Endodermal cell (in vitro differentiated cells): ENCODE results near the gene GPBAR1. TPM values are rescaled to one million over a fixed set of nuclear protein-coding genes. Genes with fewer than 3 reads are reported as not detected.
"Not testable (repeated sequence)": the region's sequence is repeated elsewhere in the genome, so short reads cannot be mapped to it uniquely, and the experiment has no call there.

Experiments used
- DNase-seq: peaks from one replicate; pipeline ENCODE4 v3.0.0-alpha.2; 2017
- H3K27ac ChIP-seq: 2 replicates; pipeline ENCODE4 v1.5.1; 2013; ENCODE audit warnings: mild to moderate bottlenecking, low read depth, low read length, moderate library complexity
- H3K27me3 ChIP-seq: 2 replicates; pipeline ENCODE4 v1.6.1; 2013; ENCODE audit warnings: mild to moderate bottlenecking, low read length, moderate library complexity; ENCODE audit not compliant: insufficient read depth, control insufficient read depth, poor library complexity, severe bottlenecking
- H3K36me3 ChIP-seq: 2 replicates; pipeline ENCODE4 v1.7.0; 2013; ENCODE audit warnings: mild to moderate bottlenecking, low read length, moderate library complexity; ENCODE audit not compliant: control insufficient read depth, insufficient read depth
- H3K4me1 ChIP-seq: one replicate; pipeline ENCODE4 v1.7.0; 2013; ENCODE audit warnings: low read length; ENCODE audit not compliant: control insufficient read depth, insufficient read depth
- H3K4me3 ChIP-seq: 2 replicates; pipeline ENCODE4 v1.5.1; 2013; ENCODE audit warnings: mild to moderate bottlenecking, low read length, moderate library complexity
- H3K9ac ChIP-seq: 2 replicates; pipeline ENCODE4 v1.6.1; 2013; ENCODE audit warnings: mild to moderate bottlenecking, low read length, moderate library complexity; ENCODE audit not compliant: poor library complexity, severe bottlenecking; ENCODE audit errors: extremely low read depth
- H3K9me3 ChIP-seq: 2 replicates; pipeline ENCODE4 v1.6.1; 2013; ENCODE audit warnings: mild to moderate bottlenecking, low read length, moderate library complexity; ENCODE audit not compliant: control insufficient read depth
- H3K27ac Mint-ChIP-seq: 2 replicates; pipeline ENCODE4 v1.8.0; 2020; ENCODE audit warnings: mixed read lengths
- H3K27me3 Mint-ChIP-seq: 2 replicates; pipeline ENCODE4 v1.8.0; 2021; ENCODE audit warnings: mild to moderate bottlenecking, mixed read lengths; ENCODE audit not compliant: insufficient read depth
- H3K36me3 Mint-ChIP-seq: 2 replicates; pipeline ENCODE4 v1.8.0; 2020; ENCODE audit warnings: low read depth, mixed read lengths
- H3K4me1 Mint-ChIP-seq: 2 replicates; pipeline ENCODE4 v1.8.0; 2020; ENCODE audit warnings: mixed read lengths
- H3K4me3 Mint-ChIP-seq: 2 replicates; pipeline ENCODE4 v1.8.0; 2020; ENCODE audit warnings: mild to moderate bottlenecking, moderate library complexity, mixed read lengths
- H3K9me3 Mint-ChIP-seq: 2 replicates; pipeline ENCODE4 v1.8.0; 2020; ENCODE audit warnings: mild to moderate bottlenecking, mixed read lengths
- WGBS, 2 experiments: methylation state at CpG; one replicate each; pipeline versions ENCODE4 v1.1.5 to v1.1.7; 2013; ENCODE audit warnings: missing lambda C conversion rate in 2 of 2, mixed read lengths in 1 of 2; ENCODE audit not compliant: insufficient coverage in 1 of 2, insufficient read length in 1 of 2; 5-methylcytosine and 5-hydroxymethylcytosine counted together
- total RNA-seq, 2 donors: library from RNA; stranded (reverse); fragmentation: NEBNext Ultra II Directional in 1 of 2; extraction: Animal tissue kit (Norgen Biotek cat#: 25700) in 1 of 2; gene quantifications; 2 replicates in 1 of 2; 3 replicates in 1 of 2; pipeline ENCODE4 v1.2.1, GENCODE V29; 2021
- TF ChIP-seq, protein P1 (sequence below): fragments of 200-600 bp; sonication (generic); conservative IDR thresholded peaks from 2 replicates; pipeline ENCODE4 v1.5.0; 2021; ENCODE audit warnings: antibody characterized with exemption, mild to moderate bottlenecking

GPBAR1 gene
- total RNA-seq, 2 donors from 2014 or later, result 0.18 TPM

DNA sequence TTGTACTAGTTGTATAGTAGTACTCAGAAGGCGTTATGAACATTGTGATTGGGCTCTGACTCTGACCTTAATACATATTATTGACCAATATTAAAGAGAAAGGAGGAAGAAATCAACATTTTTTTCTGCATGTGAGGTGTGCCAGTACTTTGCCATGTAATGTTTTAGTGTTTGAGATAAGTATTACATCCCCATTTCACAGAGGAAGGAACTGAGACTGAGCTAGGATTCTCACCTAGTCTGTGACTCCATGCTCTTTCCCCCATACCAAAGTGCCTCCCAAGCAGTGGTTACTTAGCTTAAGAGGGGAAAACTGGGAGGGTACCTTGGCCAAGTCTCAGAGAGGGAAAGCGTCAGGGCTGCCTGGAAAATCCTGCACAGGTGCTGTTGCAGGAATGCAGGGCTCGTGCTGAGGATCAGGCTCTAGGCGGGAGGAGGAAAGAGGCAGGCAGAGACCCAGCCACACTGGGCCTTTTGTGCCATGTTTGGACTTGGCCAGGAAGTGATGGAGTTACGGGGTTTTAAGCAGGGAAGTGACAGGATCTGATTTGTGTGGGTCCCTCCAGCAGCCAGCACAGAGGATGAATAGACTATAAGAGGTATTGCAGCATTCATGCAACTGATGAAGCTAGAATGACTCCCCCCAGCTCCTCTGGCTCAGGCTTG lies 11.2 kb downstream of the GPBAR1 start:
- H3K9ac ChIP-seq, result no peak overlapping the region
- Mint-ChIP-seq H3K27ac (no peak overlapping the region), H3K9me3 (no peaks in the 10 kb centered on the region), H3K4me1 (peaks cover 18% of the 10 kb centered on the region), H3K27me3 (no peaks in the 10 kb centered on the region), H3K4me3 (peak overlapping the region; percentile 96), H3K36me3 (peaks cover 34% of the 10 kb centered on the region)
- no peaks in the 10 kb centered on the region for H3K27me3 ChIP-seq
- no peaks in the 10 kb centered on the region for H3K9me3 ChIP-seq
- peaks cover 3% of the 10 kb centered on the region for H3K4me1 ChIP-seq
- peaks cover 37% of the 10 kb centered on the region for H3K36me3 ChIP-seq
- TF ChIP-seq, protein P1, sequence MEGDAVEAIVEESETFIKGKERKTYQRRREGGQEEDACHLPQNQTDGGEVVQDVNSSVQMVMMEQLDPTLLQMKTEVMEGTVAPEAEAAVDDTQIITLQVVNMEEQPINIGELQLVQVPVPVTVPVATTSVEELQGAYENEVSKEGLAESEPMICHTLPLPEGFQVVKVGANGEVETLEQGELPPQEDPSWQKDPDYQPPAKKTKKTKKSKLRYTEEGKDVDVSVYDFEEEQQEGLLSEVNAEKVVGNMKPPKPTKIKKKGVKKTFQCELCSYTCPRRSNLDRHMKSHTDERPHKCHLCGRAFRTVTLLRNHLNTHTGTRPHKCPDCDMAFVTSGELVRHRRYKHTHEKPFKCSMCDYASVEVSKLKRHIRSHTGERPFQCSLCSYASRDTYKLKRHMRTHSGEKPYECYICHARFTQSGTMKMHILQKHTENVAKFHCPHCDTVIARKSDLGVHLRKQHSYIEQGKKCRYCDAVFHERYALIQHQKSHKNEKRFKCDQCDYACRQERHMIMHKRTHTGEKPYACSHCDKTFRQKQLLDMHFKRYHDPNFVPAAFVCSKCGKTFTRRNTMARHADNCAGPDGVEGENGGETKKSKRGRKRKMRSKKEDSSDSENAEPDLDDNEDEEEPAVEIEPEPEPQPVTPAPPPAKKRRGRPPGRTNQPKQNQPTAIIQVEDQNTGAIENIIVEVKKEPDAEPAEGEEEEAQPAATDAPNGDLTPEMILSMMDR, result no peak
- no peak overlapping the region for H3K27ac ChIP-seq
- 91 to 95% methylated on average over 4 to 5 of the region's 5 CpGs for WGBS, 2 experiments
- no peak for DNase-seq
- H3K4me3 ChIP-seq, result peak overlapping the region; percentile 97

DNA sequence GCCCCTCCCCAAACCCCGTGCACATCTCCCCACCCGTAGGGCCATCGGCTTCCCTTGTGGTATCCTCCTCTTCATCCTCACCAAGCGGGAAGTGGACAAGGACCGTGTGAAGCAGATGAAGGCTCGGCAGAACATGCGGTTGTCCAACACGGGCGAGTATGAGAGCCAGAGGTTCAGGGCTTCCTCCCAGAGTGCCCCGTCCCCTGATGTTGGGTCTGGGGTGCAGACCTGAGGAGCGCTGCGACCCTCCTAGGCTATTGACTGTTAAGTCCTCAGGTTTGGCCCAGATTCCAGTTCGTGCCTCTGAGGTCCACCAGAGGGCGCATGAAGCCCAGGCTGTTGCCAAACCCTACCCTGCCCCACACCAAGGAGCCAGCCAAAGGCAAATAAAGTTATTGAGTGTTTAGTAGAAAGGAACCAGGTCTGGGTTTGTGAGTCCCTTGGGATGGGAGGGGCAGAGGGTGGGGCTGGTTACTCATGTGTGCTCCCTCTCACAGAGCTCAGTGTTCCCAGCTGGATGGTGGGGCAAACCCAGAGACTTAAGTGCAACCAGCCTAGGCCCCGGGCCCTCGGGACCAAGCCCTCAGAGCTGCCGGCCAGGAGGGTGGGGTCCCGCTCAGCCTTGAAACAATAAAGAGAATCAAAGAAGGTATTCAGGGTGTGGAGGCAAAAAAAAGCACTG lies 11.9 kb downstream of the GPBAR1 start:
- no peak overlapping the region for H3K27ac ChIP-seq
- H3K4me3 Mint-ChIP-seq, result no peak overlapping the region

DNA sequence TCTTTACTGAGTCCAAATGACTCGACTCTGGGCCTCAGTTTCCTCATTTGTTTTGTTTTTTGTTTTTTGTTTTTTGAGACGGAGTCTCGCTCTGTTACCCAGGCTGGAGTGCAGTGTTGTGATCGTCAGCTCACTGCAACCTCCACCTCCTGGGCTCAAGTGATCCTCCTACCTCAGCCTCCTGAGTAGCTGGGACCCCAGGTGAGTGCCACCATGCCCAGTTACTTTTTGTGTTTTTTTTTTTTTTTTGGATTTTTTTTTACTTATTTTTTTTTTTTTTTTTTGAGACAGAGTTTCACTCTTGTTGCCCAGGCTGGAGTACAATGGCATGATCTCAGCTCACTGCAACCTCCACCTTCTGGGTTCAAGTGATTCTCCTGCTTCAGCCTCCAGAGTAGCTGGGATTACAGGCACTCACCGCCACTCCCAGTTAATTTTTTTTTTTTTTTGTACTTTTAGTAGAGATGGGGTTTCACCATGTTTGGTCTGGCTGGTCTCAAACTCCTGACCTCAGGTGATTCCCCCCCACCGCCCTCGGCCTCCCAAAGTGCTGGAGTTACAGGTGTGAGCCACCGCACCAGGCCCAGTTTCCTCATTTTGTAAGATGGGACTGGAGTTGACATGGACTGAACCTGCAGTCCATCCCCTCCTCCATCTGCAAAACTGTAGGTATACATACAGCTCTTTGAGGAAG lies 12.5 kb downstream of the GPBAR1 start:
- not testable (repeated sequence) for H3K9me3 ChIP-seq, H3K4me1 ChIP-seq, H3K27ac Mint-ChIP-seq, H3K9ac ChIP-seq, H3K27me3 ChIP-seq, H3K27me3 Mint-ChIP-seq, DNase-seq, H3K4me3 Mint-ChIP-seq, H3K4me3 ChIP-seq, H3K9me3 Mint-ChIP-seq, H3K27ac ChIP-seq
- 100% methylated on average over 8 of the region's 8 CpGs; no CpG with 5 or more reads in 1 of the 2 experiments for WGBS, 2 experiments
- Mint-ChIP-seq H3K36me3 (peaks cover 37% of the 10 kb centered on the region), H3K4me1 (peaks cover 18% of the 10 kb centered on the region)
- peaks cover 42% of the 10 kb centered on the region for H3K36me3 ChIP-seq

More for the DNA sequence above, 11.9 kb downstream of the GPBAR1 start:
- DNase-seq, result peak; percentile 93
- no peak overlapping the region for H3K27ac Mint-ChIP-seq
- Histone ChIP-seq H3K4me3 (no peak overlapping the region), H3K9me3 (no peaks in the 10 kb centered on the region), H3K9ac (no peak overlapping the region), H3K36me3 (peaks cover 37% of the 10 kb centered on the region), H3K4me1 (peaks cover 3% of the 10 kb centered on the region), H3K27me3 (no peaks in the 10 kb centered on the region)
- TF ChIP-seq, protein P1, result peak; percentile 95
- no peaks in the 10 kb centered on the region for H3K9me3 Mint-ChIP-seq
- WGBS, 2 experiments, result 60 to 66% methylated on average over 14 to 18 of the region's 18 CpGs
- peaks cover 34% of the 10 kb centered on the region for H3K36me3 Mint-ChIP-seq
- no peaks in the 10 kb centered on the region for H3K27me3 Mint-ChIP-seq
- H3K4me1 Mint-ChIP-seq, result peaks cover 18% of the 10 kb centered on the region
